MM.1S (cell line): ENCODE measurements around the gene MSX2.

Experiments used
- DNase-seq: peaks from one replicate; pipeline ENCODE4 v3.0.0-alpha.2; 2015
- H2AFZ ChIP-seq: fragments of 300-600 bp; sonication (generic); 2 replicates; pipeline ENCODE4 v1.6.0; 2016; ENCODE audit warnings: antibody characterized with exemption, low read length
- H3F3A ChIP-seq: fragments of 300-600 bp; sonication (generic); 2 replicates; pipeline ENCODE4 v1.6.1; 2016; ENCODE audit warnings: mild to moderate bottlenecking, antibody characterized with exemption, low read length, moderate library complexity, mixed read lengths; ENCODE audit not compliant: insufficient read depth
- H3K27ac ChIP-seq: fragments of 300-600 bp; sonication (generic); 2 replicates; pipeline ENCODE4 v1.5.1; 2016; ENCODE audit warnings: mild to moderate bottlenecking, low read length
- H3K27me3 ChIP-seq: fragments of 300-600 bp; sonication (generic); replicated peaks from 2 replicates; pipeline ENCODE4 v1.6.0; 2016; ENCODE audit warnings: low read length; ENCODE audit not compliant: insufficient read depth
- H3K36me3 ChIP-seq: fragments of 300-600 bp; sonication (generic); replicated peaks from 2 replicates; pipeline ENCODE4 v1.6.1; 2016; ENCODE audit warnings: mild to moderate bottlenecking, low read length, mixed read lengths; ENCODE audit not compliant: insufficient read depth
- H3K4me1 ChIP-seq: fragments of 300-600 bp; sonication (generic); 2 replicates; pipeline ENCODE4 v1.6.1; 2016; ENCODE audit warnings: low read length, mixed read lengths
- H3K4me2 ChIP-seq: fragments of 300-600 bp; sonication (generic); 2 replicates; pipeline ENCODE4 v1.6.0; 2016; ENCODE audit warnings: low read depth, low read length
- H3K4me3 ChIP-seq: fragments of 300-600 bp; sonication (generic); 2 replicates; pipeline ENCODE4 v1.5.1; 2016; ENCODE audit warnings: low read length, mixed read lengths
- H3K79me2 ChIP-seq: fragments of 300-600 bp; sonication (generic); 2 replicates; pipeline ENCODE4 v1.6.1; 2016; ENCODE audit warnings: mixed run types, low read length, mixed read lengths
- H3K9ac ChIP-seq: fragments of 300-600 bp; sonication (generic); 2 replicates; pipeline ENCODE4 v1.6.1; 2016; ENCODE audit warnings: low read length, mixed read lengths
- H3K9me2 ChIP-seq: fragments of 300-600 bp; sonication (generic); replicated peaks from 2 replicates; pipeline ENCODE4 v1.6.1; 2016; ENCODE audit warnings: mild to moderate bottlenecking, low read length, mixed read lengths; ENCODE audit not compliant: insufficient read depth
- H3K9me3 ChIP-seq: fragments of 300-600 bp; sonication (generic); replicated peaks from 2 replicates; pipeline ENCODE4 v1.6.1; 2016; ENCODE audit warnings: mild to moderate bottlenecking, low read length, mixed read lengths; ENCODE audit not compliant: insufficient read depth
- H4K20me1 ChIP-seq: fragments of 300-600 bp; sonication (generic); 2 replicates; pipeline ENCODE4 v1.6.1; 2016; ENCODE audit warnings: mild to moderate bottlenecking, low read length, moderate library complexity, mixed read lengths; ENCODE audit not compliant: insufficient read depth
- EZH2 ChIP-seq: fragments of 300-600 bp; sonication (generic); optimal IDR thresholded peaks from 2 replicates; pipeline ENCODE3; 2017; ENCODE audit warnings: low read depth, mild to moderate bottlenecking, antibody characterized with exemption, low read length, mixed read lengths
- EZH2phosphoT487 ChIP-seq: fragments of 300-600 bp; sonication (generic); IDR thresholded peaks from 2 replicates; pipeline ENCODE4 v1.6.1; 2018; ENCODE audit warnings: antibody characterized with exemption, low read length
- TF ChIP-seq, protein P1 (sequence below): fragments of 300-600 bp; sonication (generic); IDR thresholded peaks from 2 replicates; pipeline ENCODE4 v1.5.1; 2016; ENCODE audit warnings: antibody characterized with exemption, low read length, mixed read lengths

MSX2 gene

DNA sequence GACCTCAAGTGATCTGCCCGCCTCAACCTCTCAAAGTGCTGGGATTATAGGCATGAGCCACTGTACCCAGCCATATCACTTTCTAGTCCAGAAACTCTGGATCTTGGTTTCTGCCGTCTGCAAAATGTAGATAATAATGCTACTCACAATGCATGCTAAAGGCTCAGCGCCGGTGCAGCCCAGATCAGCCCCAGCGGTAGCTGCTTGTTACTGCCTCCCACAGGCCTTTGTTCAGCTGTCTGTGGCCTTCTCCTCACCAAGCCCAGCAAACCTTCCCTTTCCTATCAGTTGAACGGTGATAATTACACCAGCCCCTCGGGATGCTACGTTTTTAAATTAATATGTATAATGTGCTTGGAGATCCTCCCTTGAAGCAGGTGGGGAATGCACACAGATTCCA lies 26.2 kb upstream of the MSX2 start:
- no peaks in the 10 kb centered on the region for H3K9me3 ChIP-seq
- DNase-seq: no peak
- no peak overlapping the region for H3K4me2 ChIP-seq
- H3K36me3 ChIP-seq: no peaks in the 10 kb centered on the region
- H4K20me1 ChIP-seq: no peaks in the 10 kb centered on the region
- no peaks in the 10 kb centered on the region for H3F3A ChIP-seq
- H3K27me3 ChIP-seq: no peaks in the 10 kb centered on the region
- H3K9ac ChIP-seq: no peak overlapping the region
- no peak overlapping the region for H3K27ac ChIP-seq
- no peaks in the 10 kb centered on the region for H3K79me2 ChIP-seq
- no peaks in the 10 kb centered on the region for H3K9me2 ChIP-seq
- no peaks in the 10 kb centered on the region for H3K4me1 ChIP-seq
- no peak overlapping the region for H3K4me3 ChIP-seq
- TF ChIP-seq EZH2phosphoT487: no peak
- no peak for TF ChIP-seq EZH2
- TF ChIP-seq, protein P1, sequence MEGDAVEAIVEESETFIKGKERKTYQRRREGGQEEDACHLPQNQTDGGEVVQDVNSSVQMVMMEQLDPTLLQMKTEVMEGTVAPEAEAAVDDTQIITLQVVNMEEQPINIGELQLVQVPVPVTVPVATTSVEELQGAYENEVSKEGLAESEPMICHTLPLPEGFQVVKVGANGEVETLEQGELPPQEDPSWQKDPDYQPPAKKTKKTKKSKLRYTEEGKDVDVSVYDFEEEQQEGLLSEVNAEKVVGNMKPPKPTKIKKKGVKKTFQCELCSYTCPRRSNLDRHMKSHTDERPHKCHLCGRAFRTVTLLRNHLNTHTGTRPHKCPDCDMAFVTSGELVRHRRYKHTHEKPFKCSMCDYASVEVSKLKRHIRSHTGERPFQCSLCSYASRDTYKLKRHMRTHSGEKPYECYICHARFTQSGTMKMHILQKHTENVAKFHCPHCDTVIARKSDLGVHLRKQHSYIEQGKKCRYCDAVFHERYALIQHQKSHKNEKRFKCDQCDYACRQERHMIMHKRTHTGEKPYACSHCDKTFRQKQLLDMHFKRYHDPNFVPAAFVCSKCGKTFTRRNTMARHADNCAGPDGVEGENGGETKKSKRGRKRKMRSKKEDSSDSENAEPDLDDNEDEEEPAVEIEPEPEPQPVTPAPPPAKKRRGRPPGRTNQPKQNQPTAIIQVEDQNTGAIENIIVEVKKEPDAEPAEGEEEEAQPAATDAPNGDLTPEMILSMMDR: no peak
- H2AFZ ChIP-seq: no peak overlapping the region

DNA sequence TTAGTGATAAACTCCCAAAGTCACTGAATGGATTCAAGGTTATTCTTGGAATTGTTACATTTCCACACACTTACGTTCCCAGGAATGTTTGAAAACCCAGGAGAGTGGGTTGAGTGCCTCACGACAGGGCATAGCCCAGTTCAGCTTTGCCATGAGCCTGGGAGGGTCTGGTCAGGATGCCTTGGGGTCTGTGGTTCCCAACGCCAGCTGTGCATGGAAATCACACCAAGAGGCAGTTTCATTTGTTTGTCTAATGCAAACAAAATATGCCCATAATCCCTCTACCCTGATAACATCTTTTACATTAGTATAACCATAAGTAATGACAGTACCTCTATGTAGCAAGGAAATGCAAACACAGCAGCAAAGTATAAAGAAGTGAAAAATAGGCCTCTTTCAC lies 25.3 kb upstream of the MSX2 start:
- Histone ChIP-seq H3K9me2 (no peaks in the 10 kb centered on the region), H3K4me2 (no peak overlapping the region), H3F3A (no peaks in the 10 kb centered on the region), H3K9ac (no peak overlapping the region), H2AFZ (no peak overlapping the region), H3K4me3 (no peak overlapping the region), H3K36me3 (no peaks in the 10 kb centered on the region), H4K20me1 (no peaks in the 10 kb centered on the region), H3K79me2 (no peaks in the 10 kb centered on the region), H3K27ac (no peak overlapping the region), H3K9me3 (no peaks in the 10 kb centered on the region), H3K27me3 (no peaks in the 10 kb centered on the region), H3K4me1 (no peaks in the 10 kb centered on the region)
- DNase-seq: no peak
- TF ChIP-seq EZH2phosphoT487 (no peak), EZH2 (no peak)
- TF ChIP-seq, protein P1: no peak

DNA sequence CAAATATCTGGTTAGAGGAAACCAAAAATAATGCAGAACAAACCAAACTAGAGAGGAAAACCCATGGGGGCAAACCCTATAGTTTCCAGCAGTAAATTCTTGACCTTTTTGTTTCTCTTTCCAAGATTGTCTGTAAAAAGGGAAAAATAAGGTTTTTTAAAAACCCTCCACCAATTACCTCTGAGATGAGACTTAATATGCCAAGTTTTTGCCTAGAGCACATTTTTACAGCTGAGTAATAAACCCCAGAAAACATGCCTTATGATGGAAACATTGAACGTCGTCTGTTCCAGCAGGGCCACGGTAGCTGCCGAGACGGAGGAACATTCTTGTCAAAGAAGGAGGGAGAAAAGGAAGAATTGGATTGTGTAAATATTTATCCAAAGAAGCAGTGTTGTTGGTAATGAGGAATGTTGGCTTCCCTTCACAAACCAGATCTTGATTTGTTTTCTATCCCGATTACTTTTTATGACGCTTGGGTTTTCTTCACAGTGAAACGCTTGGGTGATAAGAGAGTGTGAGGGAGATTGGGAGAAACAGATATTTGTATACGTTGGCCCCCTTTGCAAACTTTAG lies 17.3 kb upstream of the MSX2 start:
- no peak overlapping the region for H2AFZ ChIP-seq
- no peak for TF ChIP-seq EZH2phosphoT487
- TF ChIP-seq, protein P1: no peak
- no peak for TF ChIP-seq EZH2
- H3K4me3 ChIP-seq: no peak overlapping the region
- H3K9ac ChIP-seq: no peak overlapping the region
- no peak overlapping the region for H3K4me2 ChIP-seq
- no peaks in the 10 kb centered on the region for H3F3A ChIP-seq
- no peaks in the 10 kb centered on the region for H3K79me2 ChIP-seq
- H4K20me1 ChIP-seq: no peaks in the 10 kb centered on the region
- no peaks in the 10 kb centered on the region; the same call in 1 of the 2 replicates for H3K27me3 ChIP-seq
- H3K9me3 ChIP-seq: no peaks in the 10 kb centered on the region
- H3K4me1 ChIP-seq: no peaks in the 10 kb centered on the region
- H3K27ac ChIP-seq: no peak overlapping the region
- DNase-seq: no peak
- H3K36me3 ChIP-seq: no peaks in the 10 kb centered on the region
- no peaks in the 10 kb centered on the region for H3K9me2 ChIP-seq
